ENCODE results near the gene KYNU. TPM values are rescaled to one million over a fixed set of nuclear protein-coding genes. Genes with fewer than 3 reads are reported as not detected.

KYNU gene
- total and polyA plus RNA-seq, 9 of the 15 experiments (the other 6 are each of a cell fraction or from before 2014, with no cell fraction given): 2.6 to 11.6 (median 7.2) TPM

DNA sequence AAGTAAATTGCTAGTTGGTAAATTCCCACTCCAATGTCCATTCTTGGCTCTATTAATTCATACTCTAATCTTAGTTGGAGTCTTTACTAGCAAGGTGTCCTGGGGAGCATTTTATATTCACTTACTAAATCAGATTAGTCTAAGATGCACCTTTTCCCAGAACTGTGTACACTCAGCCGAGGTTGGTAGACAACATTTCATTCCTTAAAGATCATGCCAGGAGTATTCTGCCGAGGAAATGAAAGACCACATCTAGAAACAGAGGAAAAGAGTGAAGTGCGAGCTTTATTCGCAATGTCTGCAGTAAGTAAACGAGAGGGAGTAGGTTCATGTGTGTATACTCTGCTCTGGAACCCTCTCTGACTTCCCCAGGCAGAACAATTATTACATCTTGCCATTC lies 14.6 kb upstream of the KYNU start:
- Histone ChIP-seq H2AFZ (ENCODE audit: low read depth, low read length) (no peak overlapping the region), H3K27me3 (ENCODE audit: control insufficient read depth in 2 of 2, insufficient read depth in 2 of 2, low read length in 2 of 2) (no peaks in the 10 kb centered on the region), H3K9ac (ENCODE audit: insufficient read depth in 1 of 2, low read depth in 2 of 2, low read length in 2 of 2) (no peak overlapping the region), H3K36me3 (ENCODE audit: control insufficient read depth, insufficient read depth, low read length) (no peaks in the 10 kb centered on the region), H3K4me3 (no peak overlapping the region), H3K9me1 (ENCODE audit: control insufficient read depth, insufficient read depth, low read length) (no peaks in the 10 kb centered on the region), H3K9me3 (replicated peaks; ENCODE audit: control insufficient read depth, insufficient read depth, low read depth, low read length) (no peaks in the 10 kb centered on the region), H3K4me2 (ENCODE audit: insufficient read depth, low read length) (no peak overlapping the region), H3K27ac (ENCODE audit: extremely low read depth, low read depth, low read length) (no peak overlapping the region), H4K20me1 (replicated peaks; ENCODE audit: control insufficient read depth, insufficient read depth, low read length) (no peaks in the 10 kb centered on the region), H3K79me2 (ENCODE audit: control insufficient read depth, insufficient read depth, low read length) (no peaks in the 10 kb centered on the region), H3K4me1 (replicated peaks in 1 of 2; ENCODE audit: control insufficient read depth in 2 of 2, insufficient read depth in 2 of 2, low read length in 2 of 2) (no peaks in the 10 kb centered on the region; a peak in 1 of 5 replicates)
- CTCF ChIA-PET (ENCODE audit: low intra/inter-chr PET ratio): no interaction called here
- intact Hi-C loops (cut with micrococcal nuclease) (no loop called here), in situ Hi-C loops (cut with MboI) (no loop called here)
- FAIRE-seq: no peak
- ATAC-seq: no peak
- TF ChIP-seq, protein P1, sequence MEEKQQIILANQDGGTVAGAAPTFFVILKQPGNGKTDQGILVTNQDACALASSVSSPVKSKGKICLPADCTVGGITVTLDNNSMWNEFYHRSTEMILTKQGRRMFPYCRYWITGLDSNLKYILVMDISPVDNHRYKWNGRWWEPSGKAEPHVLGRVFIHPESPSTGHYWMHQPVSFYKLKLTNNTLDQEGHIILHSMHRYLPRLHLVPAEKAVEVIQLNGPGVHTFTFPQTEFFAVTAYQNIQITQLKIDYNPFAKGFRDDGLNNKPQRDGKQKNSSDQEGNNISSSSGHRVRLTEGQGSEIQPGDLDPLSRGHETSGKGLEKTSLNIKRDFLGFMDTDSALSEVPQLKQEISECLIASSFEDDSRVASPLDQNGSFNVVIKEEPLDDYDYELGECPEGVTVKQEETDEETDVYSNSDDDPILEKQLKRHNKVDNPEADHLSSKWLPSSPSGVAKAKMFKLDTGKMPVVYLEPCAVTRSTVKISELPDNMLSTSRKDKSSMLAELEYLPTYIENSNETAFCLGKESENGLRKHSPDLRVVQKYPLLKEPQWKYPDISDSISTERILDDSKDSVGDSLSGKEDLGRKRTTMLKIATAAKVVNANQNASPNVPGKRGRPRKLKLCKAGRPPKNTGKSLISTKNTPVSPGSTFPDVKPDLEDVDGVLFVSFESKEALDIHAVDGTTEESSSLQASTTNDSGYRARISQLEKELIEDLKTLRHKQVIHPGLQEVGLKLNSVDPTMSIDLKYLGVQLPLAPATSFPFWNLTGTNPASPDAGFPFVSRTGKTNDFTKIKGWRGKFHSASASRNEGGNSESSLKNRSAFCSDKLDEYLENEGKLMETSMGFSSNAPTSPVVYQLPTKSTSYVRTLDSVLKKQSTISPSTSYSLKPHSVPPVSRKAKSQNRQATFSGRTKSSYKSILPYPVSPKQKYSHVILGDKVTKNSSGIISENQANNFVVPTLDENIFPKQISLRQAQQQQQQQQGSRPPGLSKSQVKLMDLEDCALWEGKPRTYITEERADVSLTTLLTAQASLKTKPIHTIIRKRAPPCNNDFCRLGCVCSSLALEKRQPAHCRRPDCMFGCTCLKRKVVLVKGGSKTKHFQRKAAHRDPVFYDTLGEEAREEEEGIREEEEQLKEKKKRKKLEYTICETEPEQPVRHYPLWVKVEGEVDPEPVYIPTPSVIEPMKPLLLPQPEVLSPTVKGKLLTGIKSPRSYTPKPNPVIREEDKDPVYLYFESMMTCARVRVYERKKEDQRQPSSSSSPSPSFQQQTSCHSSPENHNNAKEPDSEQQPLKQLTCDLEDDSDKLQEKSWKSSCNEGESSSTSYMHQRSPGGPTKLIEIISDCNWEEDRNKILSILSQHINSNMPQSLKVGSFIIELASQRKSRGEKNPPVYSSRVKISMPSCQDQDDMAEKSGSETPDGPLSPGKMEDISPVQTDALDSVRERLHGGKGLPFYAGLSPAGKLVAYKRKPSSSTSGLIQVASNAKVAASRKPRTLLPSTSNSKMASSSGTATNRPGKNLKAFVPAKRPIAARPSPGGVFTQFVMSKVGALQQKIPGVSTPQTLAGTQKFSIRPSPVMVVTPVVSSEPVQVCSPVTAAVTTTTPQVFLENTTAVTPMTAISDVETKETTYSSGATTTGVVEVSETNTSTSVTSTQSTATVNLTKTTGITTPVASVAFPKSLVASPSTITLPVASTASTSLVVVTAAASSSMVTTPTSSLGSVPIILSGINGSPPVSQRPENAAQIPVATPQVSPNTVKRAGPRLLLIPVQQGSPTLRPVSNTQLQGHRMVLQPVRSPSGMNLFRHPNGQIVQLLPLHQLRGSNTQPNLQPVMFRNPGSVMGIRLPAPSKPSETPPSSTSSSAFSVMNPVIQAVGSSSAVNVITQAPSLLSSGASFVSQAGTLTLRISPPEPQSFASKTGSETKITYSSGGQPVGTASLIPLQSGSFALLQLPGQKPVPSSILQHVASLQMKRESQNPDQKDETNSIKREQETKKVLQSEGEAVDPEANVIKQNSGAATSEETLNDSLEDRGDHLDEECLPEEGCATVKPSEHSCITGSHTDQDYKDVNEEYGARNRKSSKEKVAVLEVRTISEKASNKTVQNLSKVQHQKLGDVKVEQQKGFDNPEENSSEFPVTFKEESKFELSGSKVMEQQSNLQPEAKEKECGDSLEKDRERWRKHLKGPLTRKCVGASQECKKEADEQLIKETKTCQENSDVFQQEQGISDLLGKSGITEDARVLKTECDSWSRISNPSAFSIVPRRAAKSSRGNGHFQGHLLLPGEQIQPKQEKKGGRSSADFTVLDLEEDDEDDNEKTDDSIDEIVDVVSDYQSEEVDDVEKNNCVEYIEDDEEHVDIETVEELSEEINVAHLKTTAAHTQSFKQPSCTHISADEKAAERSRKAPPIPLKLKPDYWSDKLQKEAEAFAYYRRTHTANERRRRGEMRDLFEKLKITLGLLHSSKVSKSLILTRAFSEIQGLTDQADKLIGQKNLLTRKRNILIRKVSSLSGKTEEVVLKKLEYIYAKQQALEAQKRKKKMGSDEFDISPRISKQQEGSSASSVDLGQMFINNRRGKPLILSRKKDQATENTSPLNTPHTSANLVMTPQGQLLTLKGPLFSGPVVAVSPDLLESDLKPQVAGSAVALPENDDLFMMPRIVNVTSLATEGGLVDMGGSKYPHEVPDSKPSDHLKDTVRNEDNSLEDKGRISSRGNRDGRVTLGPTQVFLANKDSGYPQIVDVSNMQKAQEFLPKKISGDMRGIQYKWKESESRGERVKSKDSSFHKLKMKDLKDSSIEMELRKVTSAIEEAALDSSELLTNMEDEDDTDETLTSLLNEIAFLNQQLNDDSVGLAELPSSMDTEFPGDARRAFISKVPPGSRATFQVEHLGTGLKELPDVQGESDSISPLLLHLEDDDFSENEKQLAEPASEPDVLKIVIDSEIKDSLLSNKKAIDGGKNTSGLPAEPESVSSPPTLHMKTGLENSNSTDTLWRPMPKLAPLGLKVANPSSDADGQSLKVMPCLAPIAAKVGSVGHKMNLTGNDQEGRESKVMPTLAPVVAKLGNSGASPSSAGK (IDR thresholded peaks at IDR 0.05): no peak
- TF ChIP-seq, protein P2, sequence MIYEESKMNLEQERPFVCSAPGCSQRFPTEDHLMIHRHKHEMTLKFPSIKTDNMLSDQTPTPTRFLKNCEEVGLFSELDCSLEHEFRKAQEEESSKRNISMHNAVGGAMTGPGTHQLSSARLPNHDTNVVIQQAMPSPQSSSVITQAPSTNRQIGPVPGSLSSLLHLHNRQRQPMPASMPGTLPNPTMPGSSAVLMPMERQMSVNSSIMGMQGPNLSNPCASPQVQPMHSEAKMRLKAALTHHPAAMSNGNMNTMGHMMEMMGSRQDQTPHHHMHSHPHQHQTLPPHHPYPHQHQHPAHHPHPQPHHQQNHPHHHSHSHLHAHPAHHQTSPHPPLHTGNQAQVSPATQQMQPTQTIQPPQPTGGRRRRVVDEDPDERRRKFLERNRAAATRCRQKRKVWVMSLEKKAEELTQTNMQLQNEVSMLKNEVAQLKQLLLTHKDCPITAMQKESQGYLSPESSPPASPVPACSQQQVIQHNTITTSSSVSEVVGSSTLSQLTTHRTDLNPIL (CRISPR knock-in tag; IDR thresholded peaks at IDR 0.05): no peak
- TF ChIP-seq ZNF124 (CRISPR knock-in tag; IDR thresholded peaks at IDR 0.05): no peak
- TF ChIP-seq, protein P3, sequence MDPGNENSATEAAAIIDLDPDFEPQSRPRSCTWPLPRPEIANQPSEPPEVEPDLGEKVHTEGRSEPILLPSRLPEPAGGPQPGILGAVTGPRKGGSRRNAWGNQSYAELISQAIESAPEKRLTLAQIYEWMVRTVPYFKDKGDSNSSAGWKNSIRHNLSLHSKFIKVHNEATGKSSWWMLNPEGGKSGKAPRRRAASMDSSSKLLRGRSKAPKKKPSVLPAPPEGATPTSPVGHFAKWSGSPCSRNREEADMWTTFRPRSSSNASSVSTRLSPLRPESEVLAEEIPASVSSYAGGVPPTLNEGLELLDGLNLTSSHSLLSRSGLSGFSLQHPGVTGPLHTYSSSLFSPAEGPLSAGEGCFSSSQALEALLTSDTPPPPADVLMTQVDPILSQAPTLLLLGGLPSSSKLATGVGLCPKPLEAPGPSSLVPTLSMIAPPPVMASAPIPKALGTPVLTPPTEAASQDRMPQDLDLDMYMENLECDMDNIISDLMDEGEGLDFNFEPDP (CRISPR knock-in tag; IDR thresholded peaks at IDR 0.05): no peak
- no TSS peak for BruUV-seq (replicated peaks)
- DNase-seq (ENCODE audit: extremely low read depth in 1 of 4, low spot score in 3 of 4): no peak
- WGBS (ENCODE audit: insufficient coverage, low coverage, missing lambda C conversion rate): 7% methylated on average over 5 of the region's 5 CpGs
- POLR2A ChIA-PET: no interaction called here

All from K562 (cell line).